PC-9 (cell line): ENCODE results near the gene FALEC. TPM values are rescaled to one million over a fixed set of nuclear protein-coding genes. Genes with fewer than 3 reads are reported as not detected.

ENCODE experiments used
- BruUV-seq: library from RNA; stranded (reverse); fragments of 400-500 nt; replicated peaks from 2 replicates; lab custom pipeline; 2021; lab: Mats Ljungman, UMichigan
- CTCF ChIA-PET: fragments of 300-600 bp; sonication (Branson Sonifier 250); formaldehyde crosslinking; loops from one replicate; lab custom pipeline; 2022; ENCODE audit warnings: antibody characterized with exemption; lab: Charles Lee
- POLR2A ChIA-PET: fragments of 300-600 bp; sonication (Branson Sonifier 250); formaldehyde crosslinking; loops from one replicate; lab custom pipeline; 2022; ENCODE audit warnings: antibody characterized with exemption; ENCODE audit not compliant: unreplicated experiment; lab: Charles Lee
- DNase-seq, 2 experiments: peaks; one replicate each; pipeline versions ENCODE4 v3.0.0 to v3.0.0-alpha.2; 2015 to 2022; ENCODE audit warnings: mixed read lengths in 1 of 2
- H2AFZ ChIP-seq: fragments of 200-600 bp; sonication (generic); 2 replicates; pipeline ENCODE4 v1.8.1; 2017; ENCODE audit warnings: antibody characterized with exemption
- H3F3A ChIP-seq: fragments of 200-600 bp; sonication (generic); 2 replicates; pipeline ENCODE4 v1.8.1; 2017; ENCODE audit warnings: antibody characterized with exemption, mild to moderate bottlenecking, low read depth; ENCODE audit not compliant: insufficient read depth
- H3K27ac ChIP-seq: fragments of 200-600 bp; sonication (generic); 2 replicates; pipeline ENCODE4 v1.6.1; 2016; ENCODE audit warnings: mixed run types
- H3K27me3 ChIP-seq: fragments of 200-600 bp; sonication (generic); 2 replicates; pipeline ENCODE4 v1.6.1; 2016; ENCODE audit warnings: low read depth, mixed run types; ENCODE audit not compliant: insufficient read depth
- H3K36me3 ChIP-seq: fragments of 200-600 bp; sonication (generic); 2 replicates; pipeline ENCODE4 v1.6.1; 2016; ENCODE audit warnings: low read depth, mixed run types
- H3K4me1 ChIP-seq: fragments of 200-600 bp; sonication (generic); replicated peaks from 2 replicates; pipeline ENCODE4 v1.6.1; 2016; ENCODE audit warnings: mixed run types; ENCODE audit not compliant: insufficient read depth
- H3K4me2 ChIP-seq: fragments of 200-600 bp; sonication (generic); 2 replicates; pipeline ENCODE4 v1.6.1; 2017; ENCODE audit warnings: mixed run types
- H3K4me3 ChIP-seq: fragments of 200-600 bp; sonication (generic); 2 replicates; pipeline ENCODE4 v1.6.1; 2016; ENCODE audit warnings: mixed run types
- H3K79me2 ChIP-seq: fragments of 200-600 bp; sonication (generic); 2 replicates; pipeline ENCODE4 v1.6.1; 2017; ENCODE audit warnings: low read depth, mixed run types
- H3K9me2 ChIP-seq: fragments of 200-600 bp; sonication (generic); 2 replicates; pipeline ENCODE4 v1.8.1; 2017; ENCODE audit warnings: mild to moderate bottlenecking; ENCODE audit not compliant: insufficient read depth
- H3K9me3 ChIP-seq: fragments of 200-600 bp; sonication (generic); 2 replicates; pipeline ENCODE4 v1.8.1; 2016; ENCODE audit warnings: low read depth; ENCODE audit not compliant: insufficient read depth
- H4K20me1 ChIP-seq: fragments of 200-600 bp; sonication (generic); 2 replicates; pipeline ENCODE4 v1.8.1; 2017; ENCODE audit not compliant: insufficient read depth
- EZH2 ChIP-seq: fragments of 200-600 bp; sonication (generic); IDR thresholded peaks from 2 replicates; pipeline ENCODE4 v1.8.0; 2017; ENCODE audit warnings: antibody characterized with exemption, low read depth
- intact Hi-C: fragments of 100-400 bp; cut with micrococcal nuclease; formaldehyde crosslinking; loops from one replicate; pipeline ENCODE4 v1.10.0; 2022; ENCODE audit not compliant: unreplicated experiment
- total RNA-seq: library from RNA; stranded (reverse); gene quantifications from 2 replicates; pipeline ENCODE4 v1.2.3, GENCODE V29; 2021
- TF ChIP-seq, protein P1 (sequence below): fragments of 200-600 bp; sonication (generic); conservative IDR thresholded peaks from 2 replicates; pipeline ENCODE4 v1.6.1; 2017; ENCODE audit warnings: mixed run types, antibody characterized with exemption, mild to moderate bottlenecking, moderate library complexity

FALEC gene
- total RNA-seq, 1 experiment from 2014 or later = 0.94 TPM

DNA sequence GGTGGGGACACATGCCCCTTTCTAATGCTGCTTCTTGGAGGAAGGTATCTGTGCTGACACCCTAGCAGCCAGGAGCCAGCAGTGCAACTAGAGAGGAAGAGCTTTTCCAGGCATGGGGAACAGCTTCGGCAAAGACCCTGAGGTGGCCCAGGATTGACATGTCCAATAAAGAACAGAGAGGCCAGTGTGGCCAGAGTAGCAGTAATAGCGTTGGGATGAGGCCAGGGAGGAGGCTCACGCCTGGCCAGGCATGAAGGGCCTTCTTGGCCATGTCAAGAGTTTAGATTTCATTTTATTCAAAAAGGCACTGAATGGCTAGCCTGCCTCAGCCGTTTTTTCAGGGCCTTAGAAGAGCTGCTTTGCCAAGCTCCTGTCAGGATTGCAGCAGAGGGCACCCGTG lies 17.3 kb downstream of the FALEC start:
- Histone ChIP-seq H3K9me2 (no peaks in the 10 kb centered on the region), H3K9me3 (no peaks in the 10 kb centered on the region), H3K36me3 (no peaks in the 10 kb centered on the region), H2AFZ (no peak overlapping the region), H3K4me1 (peaks cover 24% of the 10 kb centered on the region), H3F3A (peaks cover 23% of the 10 kb centered on the region), H3K79me2 (no peaks in the 10 kb centered on the region), H3K4me3 (no peak overlapping the region), H3K27me3 (no peaks in the 10 kb centered on the region), H4K20me1 (no peaks in the 10 kb centered on the region), H3K27ac (no peak overlapping the region), H3K4me2 (no peak overlapping the region)
- no peak for DNase-seq
- CTCF ChIA-PET = interaction anchor here (0.6 to 1.0 kb wide), 5 partner anchors 14 to 169 kb away, joined by 3 to 5 read pairs (median 4); partner anchors contain the start of gene RPRD2
- no TSS peak for BruUV-seq
- TF ChIP-seq, protein P1, sequence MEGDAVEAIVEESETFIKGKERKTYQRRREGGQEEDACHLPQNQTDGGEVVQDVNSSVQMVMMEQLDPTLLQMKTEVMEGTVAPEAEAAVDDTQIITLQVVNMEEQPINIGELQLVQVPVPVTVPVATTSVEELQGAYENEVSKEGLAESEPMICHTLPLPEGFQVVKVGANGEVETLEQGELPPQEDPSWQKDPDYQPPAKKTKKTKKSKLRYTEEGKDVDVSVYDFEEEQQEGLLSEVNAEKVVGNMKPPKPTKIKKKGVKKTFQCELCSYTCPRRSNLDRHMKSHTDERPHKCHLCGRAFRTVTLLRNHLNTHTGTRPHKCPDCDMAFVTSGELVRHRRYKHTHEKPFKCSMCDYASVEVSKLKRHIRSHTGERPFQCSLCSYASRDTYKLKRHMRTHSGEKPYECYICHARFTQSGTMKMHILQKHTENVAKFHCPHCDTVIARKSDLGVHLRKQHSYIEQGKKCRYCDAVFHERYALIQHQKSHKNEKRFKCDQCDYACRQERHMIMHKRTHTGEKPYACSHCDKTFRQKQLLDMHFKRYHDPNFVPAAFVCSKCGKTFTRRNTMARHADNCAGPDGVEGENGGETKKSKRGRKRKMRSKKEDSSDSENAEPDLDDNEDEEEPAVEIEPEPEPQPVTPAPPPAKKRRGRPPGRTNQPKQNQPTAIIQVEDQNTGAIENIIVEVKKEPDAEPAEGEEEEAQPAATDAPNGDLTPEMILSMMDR = peak; percentile 32; the same call in 1 of the 2 replicates
- TF ChIP-seq EZH2 = no peak
- POLR2A ChIA-PET = interaction anchor here (0.6 to 0.7 kb wide), 2 partner anchors 18 to 22 kb away, joined by 15 to 18 read pairs; no protein-coding TSS in a partner anchor
- intact Hi-C loops = loop anchor here (5.0 kb wide), 2 partner anchors 46 to 71 kb away; partner anchors contain the start of gene TARS2

DNA sequence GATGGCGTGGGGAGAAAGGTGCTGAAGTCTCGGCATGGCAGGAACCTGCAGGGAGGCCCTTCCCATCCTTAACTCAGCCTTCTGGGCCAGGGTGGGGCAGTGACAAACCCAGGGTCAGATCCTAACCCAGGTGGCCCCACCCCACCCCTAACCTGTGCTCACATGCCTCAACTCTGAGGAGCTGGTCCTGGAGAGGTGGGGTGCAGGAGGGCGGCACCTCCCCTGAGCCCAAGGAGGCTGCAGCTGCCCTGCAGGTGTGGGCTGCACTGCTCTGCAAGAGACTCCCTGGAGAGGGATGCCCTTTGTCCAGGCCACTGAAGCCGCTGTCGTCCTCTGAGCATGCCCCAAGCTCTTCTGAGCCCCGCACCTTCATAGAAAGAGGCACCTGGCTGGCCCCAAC lies 18.4 kb downstream of the FALEC start:
- intact Hi-C loops = loop anchor here (5.0 kb wide), 2 partner anchors 47 to 72 kb away; partner anchors contain the start of gene TARS2
- DNase-seq = no peak
- H2AFZ ChIP-seq = no peak overlapping the region
- no peaks in the 10 kb centered on the region for H3K36me3 ChIP-seq
- H3K9me2 ChIP-seq = no peaks in the 10 kb centered on the region
- POLR2A ChIA-PET = interaction anchor here (0.6 kb wide), 1 partner anchor 19 kb away, joined by 8 read pairs; the partner anchor contains the start of gene FALEC
- no peak overlapping the region for H3K4me2 ChIP-seq
- CTCF ChIA-PET = interaction anchor here (0.6 kb wide), 1 partner anchor 158 kb away, joined by 3 read pairs; no protein-coding TSS in a partner anchor
- no TSS peak for BruUV-seq
- no peak overlapping the region for H3K4me3 ChIP-seq
- TF ChIP-seq EZH2 = no peak
- TF ChIP-seq, protein P1 = no peak
- no peaks in the 10 kb centered on the region for H3K79me2 ChIP-seq
- H3K27me3 ChIP-seq = no peaks in the 10 kb centered on the region
- no peaks in the 10 kb centered on the region for H4K20me1 ChIP-seq
- H3K4me1 ChIP-seq = peaks cover 33% of the 10 kb centered on the region
- no peak overlapping the region for H3K27ac ChIP-seq
- H3F3A ChIP-seq = peaks cover 23% of the 10 kb centered on the region; the same call in 1 of the 2 replicates
- H3K9me3 ChIP-seq = no peaks in the 10 kb centered on the region

DNA sequence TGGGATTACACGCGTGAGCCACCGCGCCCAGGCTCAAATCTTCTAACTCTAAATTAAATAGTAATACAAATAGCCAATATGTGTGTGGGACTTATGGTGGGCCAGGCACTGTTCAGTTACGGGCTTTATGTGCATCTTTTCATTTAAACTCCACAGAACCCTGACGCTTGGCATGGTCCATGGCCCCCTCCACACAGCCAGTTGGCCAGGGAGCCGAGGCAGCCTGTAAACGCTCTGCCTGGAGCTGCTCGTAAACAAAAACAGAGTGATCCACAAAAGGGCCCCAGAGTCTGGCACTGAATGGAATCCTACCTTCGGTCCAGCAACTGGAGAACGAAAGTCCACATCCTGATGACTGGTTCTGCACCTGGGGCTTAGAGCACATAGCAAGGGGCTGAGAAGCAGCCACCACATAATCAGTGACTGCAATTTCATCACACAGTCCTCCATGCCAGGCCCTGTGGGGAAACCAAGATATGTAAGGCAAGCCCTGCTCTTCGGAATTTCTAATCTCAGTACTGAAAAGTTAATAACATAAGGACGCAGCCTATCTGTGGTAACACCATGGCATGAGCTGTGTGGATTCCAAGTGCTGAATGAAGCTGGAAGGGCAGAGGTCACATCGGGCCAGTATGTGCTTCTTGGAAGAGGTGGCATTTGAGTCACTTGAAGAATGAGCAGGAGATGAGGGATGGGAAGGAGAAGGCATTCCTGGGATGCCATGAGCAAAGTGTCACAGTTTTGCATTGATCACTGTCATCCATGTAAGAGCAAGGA lies 20.1 kb downstream of the FALEC start:
- H3K9me2 ChIP-seq = no peaks in the 10 kb centered on the region
- peak overlapping the region; percentile 11; the same call in 1 of the 2 replicates for H3K4me2 ChIP-seq
- H2AFZ ChIP-seq = no peak overlapping the region
- BruUV-seq = TSS peak; percentile 27
- H4K20me1 ChIP-seq = no peaks in the 10 kb centered on the region
- H3K27ac ChIP-seq = peak overlapping the region; percentile 30; the same call in 1 of the 2 replicates
- CTCF ChIA-PET = interaction anchor here (1.4 kb wide), 1 partner anchor 15 kb away, joined by 4 read pairs; no protein-coding TSS in a partner anchor
- POLR2A ChIA-PET = interaction anchor here (0.5 to 1.7 kb wide), 5 partner anchors 13 to 514 kb away, joined by 3 to 6 read pairs (median 5); partner anchors contain the start of gene GOLPH3L
- no peaks in the 10 kb centered on the region for H3K27me3 ChIP-seq
- no peak for TF ChIP-seq EZH2
- TF ChIP-seq, protein P1 = no peak
- H3F3A ChIP-seq = peaks cover 23% of the 10 kb centered on the region; the same call in 1 of the 2 replicates
- DNase-seq = peak; percentile 58 to 81
- H3K4me1 ChIP-seq = peaks cover 33% of the 10 kb centered on the region
- no peaks in the 10 kb centered on the region for H3K36me3 ChIP-seq
- H3K79me2 ChIP-seq = no peaks in the 10 kb centered on the region
- H3K4me3 ChIP-seq = no peak overlapping the region
- intact Hi-C loops = no loop called here
- H3K9me3 ChIP-seq = no peaks in the 10 kb centered on the region
